H9 (cell line): ENCODE measurements around the gene TIAM1. TPM values are rescaled to one million over a fixed set of nuclear protein-coding genes. Genes with fewer than 3 reads are reported as not detected.

ENCODE experiments used
- DNase-seq: peaks from one replicate; pipeline ENCODE4 v3.0.0-alpha.2; 2017
- H2AFZ ChIP-seq: one replicate; pipeline ENCODE4 v1.6.1; 2013; ENCODE audit warnings: mild to moderate bottlenecking, low read length, control low read depth, moderate library complexity
- H2AK5ac ChIP-seq: 2 replicates; pipeline ENCODE4 v1.6.1; 2013; ENCODE audit warnings: low read length, control low read depth, mixed read lengths; ENCODE audit not compliant: insufficient read length
- H2BK120ac ChIP-seq: one replicate; pipeline ENCODE4 v1.6.1; 2013; ENCODE audit warnings: low read depth, mild to moderate bottlenecking, low read length, control low read depth, inconsistent platforms; ENCODE audit not compliant: poor library complexity, severe bottlenecking
- H2BK12ac ChIP-seq: 2 replicates; pipeline ENCODE4 v1.6.1; 2013; ENCODE audit warnings: low read length, control low read depth, mixed read lengths, low read depth; ENCODE audit not compliant: insufficient read length
- H2BK15ac ChIP-seq: 2 replicates; pipeline ENCODE4 v1.6.1; 2013; ENCODE audit warnings: low read depth, low read length, control low read depth
- H2BK20ac ChIP-seq: one replicate; pipeline ENCODE4 v1.6.1; 2013; ENCODE audit warnings: low read depth, mild to moderate bottlenecking, low read length, control low read depth, inconsistent platforms; ENCODE audit not compliant: poor library complexity, severe bottlenecking
- H2BK5ac ChIP-seq: 2 replicates; pipeline ENCODE4 v1.6.1; 2013; ENCODE audit warnings: low read length, control low read depth, mixed read lengths; ENCODE audit not compliant: insufficient read length
- H3K14ac ChIP-seq: 2 replicates; pipeline ENCODE4 v1.6.1; 2013; ENCODE audit warnings: low read length, control low read depth; ENCODE audit not compliant: insufficient read depth
- H3K18ac ChIP-seq: 2 replicates; pipeline ENCODE4 v1.6.1; 2013; ENCODE audit warnings: low read depth, mild to moderate bottlenecking, mixed read lengths, low read length, control low read depth; ENCODE audit not compliant: insufficient read length
- H3K23ac ChIP-seq: 2 replicates; pipeline ENCODE4 v1.6.1; 2013; ENCODE audit warnings: low read length, control low read depth, mixed read lengths, low read depth; ENCODE audit not compliant: insufficient read length
- H3K23me2 ChIP-seq: 2 replicates; pipeline ENCODE4 v1.6.1; 2013; ENCODE audit warnings: low read depth, mild to moderate bottlenecking, mixed read lengths, low read length, control low read depth; ENCODE audit not compliant: insufficient read length, poor library complexity, severe bottlenecking
- H3K27ac ChIP-seq: 2 replicates; pipeline ENCODE4 v1.5.1; 2013; ENCODE audit warnings: low read length, control low read depth, mixed read lengths, low read depth; ENCODE audit not compliant: insufficient read length
- H3K27me3 ChIP-seq: 2 replicates; pipeline ENCODE4 v1.6.1; 2013; ENCODE audit warnings: low read length, control low read depth, inconsistent platforms; ENCODE audit not compliant: insufficient read depth
- H3K4ac ChIP-seq: 2 replicates; pipeline ENCODE4 v1.6.1; 2013; ENCODE audit warnings: low read depth, mild to moderate bottlenecking, control low read depth, inconsistent platforms, low read length, moderate library complexity
- H3K4me1 ChIP-seq: 2 replicates; pipeline ENCODE4 v1.6.1; 2013; ENCODE audit warnings: low read length, control low read depth, inconsistent platforms; ENCODE audit not compliant: insufficient read depth
- H3K4me2 ChIP-seq: 2 replicates; pipeline ENCODE4 v1.6.1; 2013; ENCODE audit warnings: low read length, control low read depth, mixed read lengths; ENCODE audit not compliant: insufficient read length, insufficient read depth
- H3K56ac ChIP-seq: 2 replicates; pipeline ENCODE4 v1.6.1; 2013; ENCODE audit warnings: low read depth, mild to moderate bottlenecking, mixed read lengths, low read length, control low read depth; ENCODE audit not compliant: insufficient read length
- H3K79me1 ChIP-seq: 2 replicates; pipeline ENCODE4 v1.6.1; 2013; ENCODE audit warnings: low read depth, mild to moderate bottlenecking, moderate library complexity, low read length, control low read depth, inconsistent platforms; ENCODE audit not compliant: insufficient read depth, poor library complexity, severe bottlenecking
- H3K79me2 ChIP-seq: 2 replicates; pipeline ENCODE4 v1.6.1; 2013; ENCODE audit warnings: low read length, control low read depth, inconsistent platforms; ENCODE audit not compliant: insufficient read depth
- H3K9ac ChIP-seq: 2 replicates; pipeline ENCODE4 v1.6.1; 2013; ENCODE audit warnings: low read length, control low read depth, mixed read lengths; ENCODE audit not compliant: insufficient read length; ENCODE audit errors: extremely low read depth
- H3K9me3 ChIP-seq: one replicate; pipeline ENCODE4 v1.6.1; 2013; ENCODE audit warnings: low read depth, low read length, inconsistent platforms; ENCODE audit not compliant: control insufficient read depth
- H3T11ph ChIP-seq: one replicate; pipeline ENCODE4 v1.6.1; 2013; ENCODE audit warnings: mild to moderate bottlenecking, low read length, control low read depth, inconsistent platforms
- H4K20me1 ChIP-seq: one replicate; pipeline ENCODE4 v1.6.1; 2013; ENCODE audit not compliant: control insufficient read depth, insufficient read length, insufficient read depth
- H4K5ac ChIP-seq: 2 replicates; pipeline ENCODE4 v1.6.1; 2013; ENCODE audit warnings: low read depth, mild to moderate bottlenecking, mixed read lengths, low read length, control low read depth; ENCODE audit not compliant: insufficient read length
- H4K8ac ChIP-seq: replicated peaks from 2 replicates; pipeline ENCODE4 v1.6.1; 2013; ENCODE audit warnings: low read length, control low read depth, mixed read lengths, low read depth; ENCODE audit not compliant: insufficient read length
- H4K91ac ChIP-seq: 2 replicates; pipeline ENCODE4 v1.6.1; 2013; ENCODE audit warnings: low read depth, mild to moderate bottlenecking, moderate library complexity, mixed read lengths, low read length, control low read depth; ENCODE audit not compliant: insufficient read length
- H3K27ac Mint-ChIP-seq, 3 experiments: 2 replicates in 2 of 3; 3 replicates in 1 of 3; pipeline ENCODE4 v1.8.0; 2020 to 2021; ENCODE audit warnings: mixed read lengths in 3 of 3, mild to moderate bottlenecking in 1 of 3, moderate library complexity in 1 of 3
- H3K27me3 Mint-ChIP-seq: 2 replicates; pipeline ENCODE4 v1.8.0; 2021; ENCODE audit warnings: low read depth, mild to moderate bottlenecking, moderate library complexity, mixed read lengths
- H3K36me3 Mint-ChIP-seq, 3 experiments: 2 replicates in 2 of 3; 3 replicates in 1 of 3; pipeline ENCODE4 v1.8.0; 2020 to 2021; ENCODE audit warnings: low read depth in 3 of 3, mixed read lengths in 3 of 3; ENCODE audit not compliant: insufficient read depth in 1 of 3
- H3K4me1 Mint-ChIP-seq, 2 experiments: 2 replicates each; pipeline ENCODE4 v1.8.0; 2020; ENCODE audit warnings: mixed read lengths in 2 of 2
- H3K4me3 Mint-ChIP-seq, 2 experiments: 2 replicates in 1 of 2; 3 replicates in 1 of 2; pipeline ENCODE4 v1.8.0; 2020 to 2021; ENCODE audit warnings: mild to moderate bottlenecking in 2 of 2, mixed read lengths in 2 of 2, moderate library complexity in 1 of 2
- H3K9me3 Mint-ChIP-seq, 2 experiments: 2 replicates in 1 of 2; 3 replicates in 1 of 2; pipeline ENCODE4 v1.8.0; 2020; ENCODE audit warnings: mild to moderate bottlenecking in 2 of 2, mixed read lengths in 2 of 2, moderate library complexity in 1 of 2
- WGBS: extraction: QIAGEN DNeasy Blood & Tissue Kit; methylation state at CpG from one replicate; pipeline ENCODE4 v1.1.7; 2013; ENCODE audit warnings: missing lambda C conversion rate, low lambda C conversion rate, mixed read lengths; ENCODE audit not compliant: insufficient read length; ENCODE audit errors: extremely low coverage; 5-methylcytosine and 5-hydroxymethylcytosine counted together
- total RNA-seq: library from RNA; stranded (reverse); gene quantifications from 2 replicates; pipeline ENCODE4 v1.2.1, GENCODE V29; 2021
- TF ChIP-seq, protein P1 (sequence below): fragments of 200-600 bp; sonication (generic); conservative IDR thresholded peaks from 3 replicates; pipeline ENCODE4 v1.8.0; 2021; ENCODE audit warnings: antibody characterized with exemption, mild to moderate bottlenecking

The TIAM1 gene
- total RNA-seq, 1 experiment from 2014 or later: 23.1 TPM

- Histone ChIP-seq H3K4me1 (peaks cover 3% of the 10 kb centered on the region), H4K5ac (no peak overlapping the region), H3K27me3 (no peaks in the 10 kb centered on the region), H2BK12ac (no peak overlapping the region), H4K91ac (no peak overlapping the region), H3K27ac (no peak overlapping the region), H2BK120ac (no peak overlapping the region), H3K9me3 (no peaks in the 10 kb centered on the region), H3K4ac (no peak overlapping the region), H3K9ac (no peak overlapping the region), H2BK20ac (no peak overlapping the region), H2BK5ac (no peak overlapping the region), H3T11ph (no peak overlapping the region), H3K14ac (no peak overlapping the region), H3K23ac (no peak overlapping the region), H3K18ac (no peak overlapping the region), H3K4me2 (no peak overlapping the region), H3K79me2 (no peaks in the 10 kb centered on the region), H4K8ac (no peak overlapping the region), H3K79me1 (no peaks in the 10 kb centered on the region), H2AK5ac (no peak overlapping the region), H2AFZ (no peak overlapping the region), H4K20me1 (no peaks in the 10 kb centered on the region), H3K56ac (no peak overlapping the region), H2BK15ac (no peak overlapping the region), H3K23me2 (no peaks in the 10 kb centered on the region)
- Mint-ChIP-seq H3K4me1 (peaks cover 19 to 24% of the 10 kb centered on the region in 2 experiments), H3K27ac (no peak overlapping the region), H3K4me3 (no peak overlapping the region), H3K27me3 (no peaks in the 10 kb centered on the region), H3K36me3 (peaks cover 0 to 6% (median 3%) of the 10 kb centered on the region in 3 experiments; a peak in 3 of 7 replicates), H3K9me3 (peaks cover 3 to 15% of the 10 kb centered on the region in 2 experiments; a peak in 4 of 5 replicates)
- TF ChIP-seq, protein P1, sequence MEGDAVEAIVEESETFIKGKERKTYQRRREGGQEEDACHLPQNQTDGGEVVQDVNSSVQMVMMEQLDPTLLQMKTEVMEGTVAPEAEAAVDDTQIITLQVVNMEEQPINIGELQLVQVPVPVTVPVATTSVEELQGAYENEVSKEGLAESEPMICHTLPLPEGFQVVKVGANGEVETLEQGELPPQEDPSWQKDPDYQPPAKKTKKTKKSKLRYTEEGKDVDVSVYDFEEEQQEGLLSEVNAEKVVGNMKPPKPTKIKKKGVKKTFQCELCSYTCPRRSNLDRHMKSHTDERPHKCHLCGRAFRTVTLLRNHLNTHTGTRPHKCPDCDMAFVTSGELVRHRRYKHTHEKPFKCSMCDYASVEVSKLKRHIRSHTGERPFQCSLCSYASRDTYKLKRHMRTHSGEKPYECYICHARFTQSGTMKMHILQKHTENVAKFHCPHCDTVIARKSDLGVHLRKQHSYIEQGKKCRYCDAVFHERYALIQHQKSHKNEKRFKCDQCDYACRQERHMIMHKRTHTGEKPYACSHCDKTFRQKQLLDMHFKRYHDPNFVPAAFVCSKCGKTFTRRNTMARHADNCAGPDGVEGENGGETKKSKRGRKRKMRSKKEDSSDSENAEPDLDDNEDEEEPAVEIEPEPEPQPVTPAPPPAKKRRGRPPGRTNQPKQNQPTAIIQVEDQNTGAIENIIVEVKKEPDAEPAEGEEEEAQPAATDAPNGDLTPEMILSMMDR: no peak
- WGBS: no CpG with 5 or more reads among the region's 2 CpGs
- no peak for DNase-seq
Observed at GRCh38 chr21:31287201-31287600, 56.9 kb downstream of the TIAM1 start.
